Endothelial cell (in vitro differentiated cells): Measurements from ENCODE around the gene OR2AG1. TPM values are rescaled to one million over a fixed set of nuclear protein-coding genes. Genes with fewer than 3 reads are reported as not detected.

Experiments
- DNase-seq: peaks from one replicate; pipeline ENCODE4 v3.0.0; 2021; ENCODE audit warnings: low spot score
- H3K27ac Mint-ChIP-seq: one replicate; pipeline ENCODE4 v1.8.0; 2021; ENCODE audit warnings: mixed read lengths, inconsistent platforms; ENCODE audit not compliant: unreplicated experiment
- H3K27me3 Mint-ChIP-seq: one replicate; pipeline ENCODE4 v1.8.0; 2021; ENCODE audit warnings: mild to moderate bottlenecking, moderate library complexity, mixed read lengths, inconsistent platforms; ENCODE audit not compliant: unreplicated experiment
- H3K36me3 Mint-ChIP-seq: one replicate; pipeline ENCODE4 v1.8.0; 2021; ENCODE audit warnings: mild to moderate bottlenecking, low read depth, mixed read lengths, inconsistent platforms; ENCODE audit not compliant: unreplicated experiment
- H3K4me1 Mint-ChIP-seq: one replicate; pipeline ENCODE4 v1.8.0; 2021; ENCODE audit warnings: mild to moderate bottlenecking, mixed read lengths, inconsistent platforms; ENCODE audit not compliant: unreplicated experiment
- H3K4me3 Mint-ChIP-seq: one replicate; pipeline ENCODE4 v1.8.0; 2021; ENCODE audit warnings: mild to moderate bottlenecking, mixed read lengths, inconsistent platforms; ENCODE audit not compliant: unreplicated experiment
- H3K9me3 Mint-ChIP-seq: one replicate; pipeline ENCODE4 v1.8.0; 2021; ENCODE audit warnings: mixed read lengths, inconsistent platforms; ENCODE audit not compliant: unreplicated experiment
- total RNA-seq: library from RNA; stranded (reverse); fragmentation: NEBNext Ultra II Directional; extraction: Animal tissue kit (Norgen Biotek cat#: 25700); gene quantifications from one replicate; pipeline ENCODE4 v1.2.1, GENCODE V29; 2021; ENCODE audit not compliant: unreplicated experiment
- TF ChIP-seq, protein P1 (sequence below): fragments of 200-600 bp; sonication (generic); IDR thresholded peaks from one replicate; pipeline ENCODE4 v1.5.0; 2021; ENCODE audit warnings: antibody characterized with exemption; ENCODE audit not compliant: unreplicated experiment

OR2AG1 gene
- total RNA-seq, 1 donor from 2014 or later, result not detected

DNA sequence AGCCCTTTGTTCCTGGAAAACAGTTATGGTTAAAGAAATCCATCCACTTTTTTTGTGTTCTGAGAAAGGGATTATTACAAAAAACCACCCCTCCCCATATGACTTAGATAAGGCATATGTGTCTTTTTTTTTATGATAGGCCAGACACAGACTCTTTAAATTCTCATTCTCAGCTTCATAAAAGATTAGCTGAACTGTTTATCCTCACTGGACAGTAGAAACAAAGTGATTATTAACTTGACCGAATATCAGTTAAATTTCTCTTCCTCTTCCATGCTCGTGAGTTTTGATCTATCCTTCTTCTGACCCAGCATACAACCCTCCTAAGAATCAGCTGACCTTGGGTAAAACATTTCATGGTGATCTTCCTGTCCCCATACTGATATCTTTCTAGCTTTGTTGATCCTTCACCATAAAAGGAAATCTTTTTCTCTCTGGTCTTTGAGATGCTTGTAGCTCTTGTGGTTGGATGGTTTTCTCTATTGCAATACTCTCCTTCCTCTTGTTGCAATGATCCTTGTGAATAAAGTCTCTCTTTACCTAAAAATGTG, 37.3 kb upstream of the OR2AG1 start:
- H3K27me3 Mint-ChIP-seq, result no peaks in the 10 kb centered on the region
- no peak overlapping the region for H3K4me3 Mint-ChIP-seq
- TF ChIP-seq, protein P1, sequence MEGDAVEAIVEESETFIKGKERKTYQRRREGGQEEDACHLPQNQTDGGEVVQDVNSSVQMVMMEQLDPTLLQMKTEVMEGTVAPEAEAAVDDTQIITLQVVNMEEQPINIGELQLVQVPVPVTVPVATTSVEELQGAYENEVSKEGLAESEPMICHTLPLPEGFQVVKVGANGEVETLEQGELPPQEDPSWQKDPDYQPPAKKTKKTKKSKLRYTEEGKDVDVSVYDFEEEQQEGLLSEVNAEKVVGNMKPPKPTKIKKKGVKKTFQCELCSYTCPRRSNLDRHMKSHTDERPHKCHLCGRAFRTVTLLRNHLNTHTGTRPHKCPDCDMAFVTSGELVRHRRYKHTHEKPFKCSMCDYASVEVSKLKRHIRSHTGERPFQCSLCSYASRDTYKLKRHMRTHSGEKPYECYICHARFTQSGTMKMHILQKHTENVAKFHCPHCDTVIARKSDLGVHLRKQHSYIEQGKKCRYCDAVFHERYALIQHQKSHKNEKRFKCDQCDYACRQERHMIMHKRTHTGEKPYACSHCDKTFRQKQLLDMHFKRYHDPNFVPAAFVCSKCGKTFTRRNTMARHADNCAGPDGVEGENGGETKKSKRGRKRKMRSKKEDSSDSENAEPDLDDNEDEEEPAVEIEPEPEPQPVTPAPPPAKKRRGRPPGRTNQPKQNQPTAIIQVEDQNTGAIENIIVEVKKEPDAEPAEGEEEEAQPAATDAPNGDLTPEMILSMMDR, result no peak
- no peaks in the 10 kb centered on the region for H3K36me3 Mint-ChIP-seq
- H3K9me3 Mint-ChIP-seq, result no peaks in the 10 kb centered on the region
- no peak for DNase-seq
- H3K4me1 Mint-ChIP-seq, result peaks cover 6% of the 10 kb centered on the region
- H3K27ac Mint-ChIP-seq, result no peak overlapping the region

DNA sequence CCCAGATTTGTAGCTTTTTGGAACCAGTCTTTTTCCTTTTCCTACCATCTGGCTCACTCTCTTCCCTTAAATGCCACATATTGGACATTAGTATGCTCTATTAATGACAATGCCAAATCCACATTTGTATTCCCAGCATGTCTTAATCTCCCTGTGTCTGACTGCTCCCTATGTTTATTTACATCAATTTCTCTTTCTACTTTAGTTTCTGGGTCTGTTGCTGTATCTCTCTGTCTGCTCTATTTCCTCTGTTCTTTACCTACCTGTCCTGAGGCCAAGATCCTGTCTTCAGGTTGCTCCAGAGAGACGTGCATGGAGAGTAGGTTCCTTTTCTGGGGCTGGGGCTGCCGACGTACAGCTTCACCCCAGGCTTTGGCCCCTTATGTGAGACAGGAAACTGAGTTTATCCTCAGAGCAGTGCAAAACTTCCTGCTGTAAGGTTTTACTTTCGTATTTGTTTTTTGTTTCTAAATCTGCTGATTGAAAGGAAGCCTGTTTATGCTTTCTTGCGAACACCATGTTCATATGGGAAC, 36.7 kb upstream of the OR2AG1 start:
- Mint-ChIP-seq H3K9me3 (no peaks in the 10 kb centered on the region), H3K36me3 (no peaks in the 10 kb centered on the region), H3K4me3 (no peak overlapping the region), H3K4me1 (peaks cover 6% of the 10 kb centered on the region), H3K27me3 (no peaks in the 10 kb centered on the region), H3K27ac (no peak overlapping the region)
- DNase-seq, result no peak
- TF ChIP-seq, protein P1, result no peak

DNA sequence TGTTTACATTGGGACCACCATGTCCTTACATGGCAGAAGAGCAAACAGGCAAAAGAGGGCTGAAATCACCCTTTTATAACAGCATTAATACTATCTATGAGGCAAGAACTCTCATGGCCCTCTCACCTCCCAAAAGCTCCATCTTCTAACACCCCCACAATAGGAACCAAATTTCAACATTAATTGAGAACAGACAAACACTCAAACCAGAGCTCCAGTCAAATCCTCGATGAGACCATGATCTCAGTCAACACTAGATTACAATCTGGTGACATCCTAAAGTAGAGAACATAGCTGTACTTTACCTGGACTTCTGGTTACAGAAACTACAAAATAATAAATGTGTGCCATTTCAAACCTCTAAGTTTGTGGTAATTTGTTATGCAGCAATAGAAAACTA, 36.2 kb upstream of the OR2AG1 start:
- H3K27me3 Mint-ChIP-seq, result no peaks in the 10 kb centered on the region
- peaks cover 6% of the 10 kb centered on the region for H3K4me1 Mint-ChIP-seq
- TF ChIP-seq, protein P1, result no peak
- no peak for DNase-seq
- no peak overlapping the region for H3K4me3 Mint-ChIP-seq
- no peaks in the 10 kb centered on the region for H3K9me3 Mint-ChIP-seq
- no peaks in the 10 kb centered on the region for H3K36me3 Mint-ChIP-seq
- no peak overlapping the region for H3K27ac Mint-ChIP-seq

DNA sequence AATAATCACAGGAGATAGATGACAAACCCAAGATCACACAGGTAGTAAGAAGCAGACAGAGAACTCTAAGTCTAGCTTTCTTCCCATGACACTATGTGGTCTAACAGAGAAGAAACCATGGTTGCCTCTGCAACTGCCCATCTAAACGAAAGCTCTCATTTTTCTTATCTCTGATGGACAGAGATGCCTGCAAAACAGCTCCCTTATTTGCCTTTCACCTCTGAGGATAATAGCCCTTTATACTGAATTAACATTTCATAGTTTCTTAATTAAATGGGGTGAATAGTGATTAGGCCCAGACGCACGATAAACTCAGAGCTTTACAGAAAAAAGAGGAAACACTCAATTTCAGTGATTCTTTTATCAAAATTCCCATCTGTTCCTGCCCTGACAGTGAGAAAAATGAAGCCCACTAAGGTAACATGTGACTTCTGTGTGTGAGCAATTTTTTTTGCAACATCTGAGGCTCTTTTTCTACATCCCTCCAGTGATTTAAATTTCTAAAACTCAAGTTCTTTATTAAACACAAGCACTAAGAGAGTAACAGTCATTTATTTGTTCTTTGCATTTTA, 35.6 kb upstream of the OR2AG1 start:
- no peaks in the 10 kb centered on the region for H3K27me3 Mint-ChIP-seq
- TF ChIP-seq, protein P1, result no peak
- H3K4me1 Mint-ChIP-seq, result peaks cover 6% of the 10 kb centered on the region
- no peaks in the 10 kb centered on the region for H3K9me3 Mint-ChIP-seq
- H3K36me3 Mint-ChIP-seq, result no peaks in the 10 kb centered on the region
- no peak overlapping the region for H3K27ac Mint-ChIP-seq
- H3K4me3 Mint-ChIP-seq, result no peak overlapping the region
- DNase-seq, result no peak

DNA sequence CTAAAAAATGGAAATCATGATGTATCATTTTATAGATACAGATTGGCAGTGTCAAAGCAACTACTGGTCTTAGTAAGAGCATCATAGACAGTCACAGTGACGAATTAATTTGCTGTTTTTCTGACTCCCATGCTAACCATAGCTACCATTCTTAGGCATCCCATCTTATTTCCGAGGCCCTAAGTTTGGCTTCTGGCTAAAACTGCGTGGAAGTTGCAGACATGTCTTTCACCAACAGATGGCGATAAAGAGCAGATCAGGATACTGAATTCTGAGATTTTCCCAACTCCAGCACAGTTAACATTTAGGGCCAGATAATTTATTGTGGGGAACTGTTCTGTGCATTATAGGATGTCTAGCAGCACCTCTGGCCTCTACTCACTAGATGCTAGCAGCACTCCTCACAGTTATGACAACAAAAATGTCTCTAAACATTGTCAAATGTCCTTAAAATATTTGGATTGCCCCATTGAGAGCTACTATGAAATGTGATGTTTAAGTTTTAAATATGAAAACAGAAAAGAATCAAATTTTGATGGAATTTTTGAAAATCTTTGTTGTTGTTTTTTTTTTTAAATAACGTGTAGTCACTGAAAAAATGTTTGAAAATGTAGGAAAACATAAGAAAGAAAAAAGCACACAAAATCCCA, 27.4 kb upstream of the OR2AG1 start:
- H3K9me3 Mint-ChIP-seq, result no peaks in the 10 kb centered on the region
- TF ChIP-seq, protein P1, result peak; percentile 91
- H3K4me1 Mint-ChIP-seq, result no peaks in the 10 kb centered on the region
- peak; percentile 60 for DNase-seq
- no peak overlapping the region for H3K27ac Mint-ChIP-seq
- no peak overlapping the region for H3K4me3 Mint-ChIP-seq
- no peaks in the 10 kb centered on the region for H3K27me3 Mint-ChIP-seq
- H3K36me3 Mint-ChIP-seq, result no peaks in the 10 kb centered on the region
